Skeletal muscle satellite cell (primary cell): ENCODE data around the gene WSCD1.

Source experiments
- H3K27me3 ChIP-seq: 2 replicates; pipeline ENCODE4 v1.7.0; 2013; ENCODE audit warnings: low read length; ENCODE audit not compliant: control insufficient read depth, insufficient read depth
- H3K36me3 ChIP-seq: 2 replicates; pipeline ENCODE4 v1.7.0; 2013; ENCODE audit warnings: mild to moderate bottlenecking, control low read depth, low read length; ENCODE audit not compliant: insufficient read depth
- H3K4me1 ChIP-seq: 2 replicates; pipeline ENCODE4 v1.7.0; 2013; ENCODE audit warnings: low read length; ENCODE audit not compliant: control insufficient read depth, insufficient read depth
- H3K4me2 ChIP-seq: 2 replicates; pipeline ENCODE4 v1.7.0; 2013; ENCODE audit warnings: mild to moderate bottlenecking, low read length
- H3K4me3 ChIP-seq: 2 replicates; pipeline ENCODE4 v1.7.0; 2013; ENCODE audit warnings: low read length
- H3K9ac ChIP-seq: 2 replicates; pipeline ENCODE4 v1.7.0; 2013; ENCODE audit warnings: mild to moderate bottlenecking, low read depth, low read length, moderate library complexity
- H3K9me3 ChIP-seq: replicated peaks from 2 replicates; pipeline ENCODE4 v1.7.0; 2013; ENCODE audit warnings: mild to moderate bottlenecking, control low read depth, low read length

The WSCD1 gene

GRCh38 chr17:6075845-6076244 lies 5.7 kb downstream of the WSCD1 start:
- Histone ChIP-seq H3K9me3 (no peaks in the 10 kb centered on the region), H3K9ac (no peak overlapping the region), H3K4me3 (no peak overlapping the region)

GRCh38 chr17:6077752-6078151 lies 7.6 kb downstream of the WSCD1 start:
- Histone ChIP-seq H3K9ac (no peak overlapping the region), H3K4me2 (no peak overlapping the region), H3K4me3 (no peak overlapping the region), H3K36me3 (no peaks in the 10 kb centered on the region), H3K27me3 (peaks cover 3% of the 10 kb centered on the region), H3K4me1 (peaks cover 12% of the 10 kb centered on the region), H3K9me3 (no peaks in the 10 kb centered on the region)

More at GRCh38 chr17:6075845-6076244, 5.7 kb downstream of the WSCD1 start:
- Histone ChIP-seq H3K4me2 (no peak overlapping the region), H3K4me1 (peaks cover 22% of the 10 kb centered on the region), H3K27me3 (peaks cover 3% of the 10 kb centered on the region), H3K36me3 (no peaks in the 10 kb centered on the region)

DNA sequence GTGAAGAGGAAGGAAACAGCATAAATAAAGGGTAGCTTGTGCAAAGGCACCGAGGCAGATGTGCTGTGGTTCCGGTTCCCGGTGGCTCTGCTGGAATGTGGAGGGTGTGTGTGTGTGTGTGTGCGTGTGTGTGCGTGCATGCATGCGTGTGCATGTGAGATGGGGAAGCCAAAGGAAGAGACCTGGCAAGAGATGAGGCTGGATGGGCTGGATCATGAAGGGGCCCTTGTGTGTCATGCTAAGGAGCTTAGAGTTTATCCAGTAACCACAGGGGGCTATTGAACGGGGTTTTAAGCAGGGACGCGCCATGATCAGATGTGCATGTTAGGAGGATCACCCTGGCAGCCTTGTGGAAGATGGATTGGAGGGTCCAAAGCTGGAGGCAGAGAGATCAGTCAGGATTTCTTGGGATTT lies 8.3 kb downstream of the WSCD1 start:
- Histone ChIP-seq H3K9me3 (no peaks in the 10 kb centered on the region), H3K4me2 (no peak overlapping the region), H3K4me3 (no peak overlapping the region), H3K9ac (no peak overlapping the region), H3K4me1 (peaks cover 12% of the 10 kb centered on the region), H3K36me3 (no peaks in the 10 kb centered on the region), H3K27me3 (peaks cover 3% of the 10 kb centered on the region)

DNA sequence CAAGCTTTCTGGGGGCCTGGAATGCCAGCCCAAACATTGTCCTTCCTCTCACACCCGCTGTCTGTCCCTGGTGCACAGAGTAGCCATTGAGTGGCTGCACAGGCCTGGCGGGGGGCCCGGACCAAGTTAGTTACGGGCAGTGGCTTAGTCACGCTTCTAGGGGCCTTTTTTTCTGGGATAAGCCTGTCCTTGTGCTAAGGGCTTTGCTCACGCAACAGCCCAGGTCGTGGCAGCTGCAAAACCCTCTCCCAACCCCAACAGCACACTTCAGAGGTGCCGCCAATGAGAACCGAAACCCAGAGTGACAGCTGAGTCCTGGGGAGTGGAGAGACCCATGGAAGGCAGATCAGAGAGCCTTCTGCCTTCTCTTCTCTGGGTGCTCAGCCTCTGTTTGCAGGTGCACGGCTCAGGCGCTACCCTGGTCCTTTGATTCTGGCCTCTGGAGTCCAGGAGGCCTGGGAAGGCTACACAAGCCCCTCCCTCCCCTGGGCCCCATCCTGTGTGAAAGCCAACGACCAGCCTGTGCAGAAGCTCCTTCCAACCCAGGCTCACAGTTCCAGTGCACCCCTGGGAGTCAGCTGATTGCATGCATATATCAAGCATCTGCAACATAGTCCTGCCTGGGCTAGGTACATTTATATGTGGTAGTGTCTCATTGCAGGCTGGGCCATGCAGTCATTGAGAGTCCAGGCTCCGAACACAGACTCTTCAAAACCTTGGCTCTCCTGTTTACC lies 9.1 kb downstream of the WSCD1 start:
- peaks cover 3% of the 10 kb centered on the region for H3K27me3 ChIP-seq
- H3K36me3 ChIP-seq, result no peaks in the 10 kb centered on the region
- no peaks in the 10 kb centered on the region for H3K9me3 ChIP-seq
- no peak overlapping the region for H3K4me2 ChIP-seq
- no peak overlapping the region for H3K4me3 ChIP-seq
- no peak overlapping the region for H3K9ac ChIP-seq
- peaks cover 16% of the 10 kb centered on the region for H3K4me1 ChIP-seq

DNA sequence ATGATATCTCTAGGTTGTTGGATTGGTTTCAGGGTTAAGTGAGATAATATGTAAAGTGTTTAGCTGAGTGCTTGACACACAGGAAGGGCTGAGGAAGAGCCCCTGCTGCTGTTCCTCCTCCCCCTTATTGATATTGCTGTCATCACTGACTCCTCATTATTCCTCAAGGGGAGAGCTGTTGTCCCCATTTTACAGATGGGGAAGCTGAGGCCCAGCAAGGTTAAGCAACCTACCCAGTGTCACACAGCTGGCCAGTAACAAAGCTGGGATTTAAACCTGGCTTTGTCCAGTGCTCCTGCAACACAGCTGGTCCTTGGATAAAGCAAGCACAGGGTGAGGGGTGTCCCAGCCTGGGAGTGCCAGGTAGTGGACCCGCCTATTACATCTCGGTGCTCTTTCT lies 9.8 kb downstream of the WSCD1 start:
- H3K4me3 ChIP-seq, result no peak overlapping the region
- peaks cover 18% of the 10 kb centered on the region for H3K4me1 ChIP-seq
- no peak overlapping the region for H3K4me2 ChIP-seq
- no peaks in the 10 kb centered on the region for H3K9me3 ChIP-seq
- H3K36me3 ChIP-seq, result no peaks in the 10 kb centered on the region
- H3K9ac ChIP-seq, result no peak overlapping the region
- H3K27me3 ChIP-seq, result peaks cover 3% of the 10 kb centered on the region

DNA sequence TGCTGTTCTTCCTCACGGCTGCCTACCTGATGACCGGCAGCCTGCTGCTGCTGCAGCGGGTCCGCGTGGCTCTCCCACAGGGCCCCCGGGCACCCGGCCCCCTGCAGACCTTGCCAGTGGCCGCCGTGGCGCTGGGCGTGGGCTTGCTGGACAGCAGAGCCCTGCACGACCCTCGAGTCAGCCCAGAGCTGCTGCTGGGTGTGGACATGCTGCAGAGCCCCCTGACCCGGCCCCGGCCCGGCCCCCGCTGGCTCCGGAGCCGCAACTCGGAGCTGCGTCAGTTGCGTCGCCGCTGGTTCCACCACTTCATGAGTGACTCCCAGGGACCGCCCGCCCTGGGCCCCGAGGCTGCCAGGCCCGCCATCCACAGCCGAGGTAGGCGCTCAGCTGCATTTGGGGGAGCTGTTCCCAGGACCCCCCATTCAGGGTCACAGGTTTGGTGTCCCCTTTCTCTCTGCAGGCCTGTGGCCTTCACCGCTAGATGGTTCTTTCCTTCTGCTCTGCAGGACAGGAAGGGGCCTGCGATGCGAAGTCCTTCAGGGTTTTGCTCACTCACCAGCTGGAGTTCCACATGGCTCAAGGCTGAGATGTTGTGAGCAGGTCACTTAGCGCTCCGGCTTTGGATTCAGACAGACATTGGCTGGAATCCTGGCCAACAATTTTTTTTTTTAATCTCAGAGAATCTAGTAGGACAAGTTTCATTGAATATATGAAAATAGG lies 10.7 kb downstream of the WSCD1 start:
- H3K9me3 ChIP-seq, result no peaks in the 10 kb centered on the region
- H3K4me1 ChIP-seq, result peaks cover 14% of the 10 kb centered on the region
- H3K4me2 ChIP-seq, result no peak overlapping the region
- H3K9ac ChIP-seq, result no peak overlapping the region
- H3K4me3 ChIP-seq, result no peak overlapping the region
- no peaks in the 10 kb centered on the region for H3K36me3 ChIP-seq
- H3K27me3 ChIP-seq, result peaks cover 3% of the 10 kb centered on the region

DNA sequence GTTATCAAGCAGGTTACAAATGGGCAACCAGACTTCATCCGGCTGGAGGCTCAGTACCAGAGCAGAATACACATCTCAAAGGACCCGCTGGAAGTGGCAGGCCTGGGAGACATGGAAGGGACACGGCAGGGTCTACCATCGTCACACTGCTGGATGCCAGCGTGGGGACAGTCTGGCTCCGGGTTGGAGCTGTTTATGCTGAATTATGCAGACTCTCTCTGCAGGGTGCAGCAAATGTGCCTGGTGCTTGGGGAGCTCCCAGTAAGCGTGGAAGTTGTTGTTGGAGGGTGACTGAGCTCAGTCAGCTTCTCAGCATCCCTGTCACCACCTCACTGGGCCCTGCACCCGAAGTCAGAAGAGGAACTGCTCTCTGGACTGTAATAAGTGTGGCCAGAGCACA lies 12.2 kb downstream of the WSCD1 start:
- H3K4me3 ChIP-seq, result no peak overlapping the region
- H3K9ac ChIP-seq, result no peak overlapping the region
- H3K27me3 ChIP-seq, result peaks cover 3% of the 10 kb centered on the region
- H3K9me3 ChIP-seq, result no peaks in the 10 kb centered on the region
- H3K4me2 ChIP-seq, result no peak overlapping the region
- H3K4me1 ChIP-seq, result peaks cover 14% of the 10 kb centered on the region
- H3K36me3 ChIP-seq, result no peaks in the 10 kb centered on the region

- Histone ChIP-seq H3K4me2 (no peak overlapping the region), H3K36me3 (no peaks in the 10 kb centered on the region), H3K4me1 (peaks cover 7% of the 10 kb centered on the region), H3K4me3 (no peak overlapping the region), H3K9me3 (no peaks in the 10 kb centered on the region), H3K27me3 (no peaks in the 10 kb centered on the region), H3K9ac (no peak overlapping the region)
Measured at GRCh38 chr17:6084311-6085161, 14.4 kb downstream of the WSCD1 start.

DNA sequence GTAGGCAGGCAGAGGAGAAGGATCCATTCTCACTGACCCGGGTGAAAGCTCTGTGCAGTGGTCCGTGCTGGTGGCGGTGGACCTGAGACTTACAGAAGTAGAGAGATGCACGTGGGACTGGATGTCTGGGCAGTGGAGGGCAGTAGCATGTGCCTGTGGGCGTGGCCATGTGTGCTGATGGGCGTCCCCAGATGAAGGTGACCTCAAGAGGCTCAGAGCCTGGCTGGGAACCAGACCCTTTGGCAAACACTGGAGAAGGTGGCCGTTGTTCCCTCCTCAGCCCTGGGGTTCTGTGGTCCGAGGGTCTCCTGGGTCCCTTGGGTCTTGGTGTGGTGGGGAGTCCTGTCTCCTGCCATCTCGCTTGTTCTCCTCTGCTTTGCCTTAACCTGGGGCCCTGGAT lies 15.6 kb downstream of the WSCD1 start:
- Histone ChIP-seq H3K9ac (no peak overlapping the region), H3K4me3 (no peak overlapping the region), H3K4me1 (peaks cover 7% of the 10 kb centered on the region), H3K27me3 (no peaks in the 10 kb centered on the region), H3K36me3 (no peaks in the 10 kb centered on the region), H3K4me2 (no peak overlapping the region), H3K9me3 (no peaks in the 10 kb centered on the region)

DNA sequence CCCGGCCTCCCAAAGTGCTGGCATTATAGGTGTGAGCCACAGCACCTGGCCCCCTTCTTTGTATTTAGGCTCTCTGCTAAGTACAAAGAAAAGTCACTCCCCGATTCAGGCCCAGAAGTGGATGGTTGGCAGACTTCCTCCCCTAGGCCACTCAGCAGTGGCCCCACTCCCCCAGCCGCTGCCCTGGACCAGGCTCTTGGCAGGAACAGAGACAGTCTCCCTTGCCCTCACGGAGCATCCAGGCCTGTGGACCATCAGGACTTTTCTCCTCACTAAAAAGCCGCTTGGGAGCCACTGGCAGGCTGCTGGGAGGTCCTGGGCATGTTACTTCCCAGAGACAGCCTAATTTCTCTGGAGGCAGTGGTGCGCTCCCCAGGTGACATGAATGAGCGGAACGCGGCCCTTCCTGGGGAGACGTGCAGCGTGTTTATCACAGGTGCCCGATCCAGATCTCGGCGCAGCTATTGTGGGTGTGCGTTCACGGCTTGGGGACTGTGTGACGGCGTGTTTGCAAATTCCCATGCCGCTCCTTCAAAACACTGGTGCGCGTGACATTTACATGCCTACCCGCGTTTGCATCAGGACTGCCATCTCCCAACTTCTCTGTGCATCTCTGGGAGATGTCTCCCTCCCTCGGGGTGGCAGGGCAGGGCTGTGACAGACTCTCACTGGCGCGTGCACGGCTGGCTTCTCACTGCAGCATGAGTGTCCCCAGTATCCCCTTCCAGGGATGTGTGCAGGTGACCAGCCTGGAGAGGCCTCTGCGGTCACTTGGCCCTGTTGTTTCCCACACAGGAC lies 16.6 kb downstream of the WSCD1 start:
- no peak overlapping the region for H3K4me2 ChIP-seq
- H3K36me3 ChIP-seq, result no peaks in the 10 kb centered on the region
- no peaks in the 10 kb centered on the region for H3K27me3 ChIP-seq
- no peaks in the 10 kb centered on the region for H3K9me3 ChIP-seq
- H3K4me1 ChIP-seq, result peaks cover 7% of the 10 kb centered on the region
- no peak overlapping the region for H3K9ac ChIP-seq
- no peak overlapping the region for H3K4me3 ChIP-seq

DNA sequence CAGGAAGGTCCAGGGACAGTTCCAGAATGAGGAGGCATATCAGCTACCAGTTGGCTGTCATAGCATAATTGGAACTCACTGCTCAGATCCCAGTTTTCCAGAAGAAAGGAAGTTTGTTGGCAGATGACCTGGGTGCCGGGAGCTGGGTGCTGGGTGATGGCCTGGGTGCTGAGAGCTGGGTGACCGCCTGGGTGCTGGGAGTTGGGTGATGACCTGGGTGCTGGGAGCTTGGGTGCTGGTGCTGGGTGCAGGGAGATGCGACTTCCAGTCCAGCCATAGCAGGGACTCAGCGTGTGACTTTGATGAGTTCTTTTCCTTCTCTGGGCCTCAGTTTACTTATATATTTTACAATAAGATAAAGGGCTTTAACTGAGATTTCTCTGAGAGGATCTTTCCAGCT lies 18.0 kb downstream of the WSCD1 start:
- Histone ChIP-seq H3K36me3 (no peaks in the 10 kb centered on the region), H3K4me3 (no peak overlapping the region), H3K9me3 (no peaks in the 10 kb centered on the region), H3K9ac (no peak overlapping the region), H3K27me3 (no peaks in the 10 kb centered on the region), H3K4me1 (peaks cover 7% of the 10 kb centered on the region), H3K4me2 (no peak overlapping the region)
